GM18508 (cell line): ENCODE results near the gene INAVA.
"Not testable (repeated sequence)": the region's sequence is repeated elsewhere in the genome, so short reads cannot be mapped to it uniquely, and the experiment has no call there.

Experiments used
- ATAC-seq: cut with Tn5 transposase; IDR thresholded peaks from one replicate; pipeline ENCODE4 v1.9.1; 2021; ENCODE audit warnings: moderate number of reproducible peaks; ENCODE audit not compliant: insufficient read depth, unreplicated experiment

The INAVA gene

GRCh38 chr1:200916152-200916551, 21.5 kb downstream of the INAVA start:
- no peak for ATAC-seq

GRCh38 chr1:200916681-200917080, 22.0 kb downstream of the INAVA start:
- no peak for ATAC-seq

- ATAC-seq = no peak
These were observed 22.7 kb downstream of the INAVA start for GRCh38 chr1:200917291-200917817.

- no peak for ATAC-seq
These were observed 23.3 kb downstream of the INAVA start for GRCh38 chr1:200918006-200918405.

GRCh38 chr1:200919386-200919785, 24.7 kb downstream of the INAVA start:
- ATAC-seq = no peak

GRCh38 chr1:200921571-200922110, 26.9 kb downstream of the INAVA start:
- no peak for ATAC-seq

GRCh38 chr1:200922406-200922805, 27.7 kb downstream of the INAVA start:
- ATAC-seq = no peak

- no peak for ATAC-seq
These were observed 28.9 kb downstream of the INAVA start for GRCh38 chr1:200923601-200924000.

GRCh38 chr1:200925831-200926230, 31.1 kb downstream of the INAVA start:
- ATAC-seq = no peak

- ATAC-seq = no peak
These were observed 35.0 kb downstream of the INAVA start for GRCh38 chr1:200929530-200930278.

- not testable (repeated sequence) for ATAC-seq
These were observed 35.6 kb downstream of the INAVA start for GRCh38 chr1:200930285-200930684.

- no peak for ATAC-seq
These were observed 37.1 kb downstream of the INAVA start for GRCh38 chr1:200931776-200932175.

GRCh38 chr1:200934676-200935245, 40.1 kb downstream of the INAVA start:
- ATAC-seq = no peak

- not testable (repeated sequence) for ATAC-seq
These were observed 40.7 kb downstream of the INAVA start for GRCh38 chr1:200935286-200935962.

GRCh38 chr1:200938955-200939354, 44.3 kb downstream of the INAVA start:
- ATAC-seq = no peak

GRCh38 chr1:200945111-200945510, 50.4 kb downstream of the INAVA start:
- no peak for ATAC-seq

GRCh38 chr1:200947059-200947566, 52.4 kb downstream of the INAVA start:
- no peak for ATAC-seq

- ATAC-seq = no peak
These were observed 54.9 kb downstream of the INAVA start for GRCh38 chr1:200949626-200950025.

- ATAC-seq = no peak
These were observed 56.3 kb downstream of the INAVA start for GRCh38 chr1:200951016-200951415.

- no peak for ATAC-seq
These were observed 59.7 kb downstream of the INAVA start for GRCh38 chr1:200954434-200954833.

GRCh38 chr1:200958597-200958996, 63.9 kb downstream of the INAVA start:
- ATAC-seq = no peak
